HL-60/S4 treated with phorbol 12-myristate 13-acetate at 8.2 ng/mL for 4 days and 3 days (cell line): ENCODE measurements around the gene CAMTA1.

Experiments
- in situ Hi-C: fragments of 300-500 bp; cut with MboI; formaldehyde crosslinking; loops from 2 replicates; pipeline ENCODE4 v1.15.0; 2022; ENCODE audit warnings: low sequenced_read_pairs

The CAMTA1 gene

DNA sequence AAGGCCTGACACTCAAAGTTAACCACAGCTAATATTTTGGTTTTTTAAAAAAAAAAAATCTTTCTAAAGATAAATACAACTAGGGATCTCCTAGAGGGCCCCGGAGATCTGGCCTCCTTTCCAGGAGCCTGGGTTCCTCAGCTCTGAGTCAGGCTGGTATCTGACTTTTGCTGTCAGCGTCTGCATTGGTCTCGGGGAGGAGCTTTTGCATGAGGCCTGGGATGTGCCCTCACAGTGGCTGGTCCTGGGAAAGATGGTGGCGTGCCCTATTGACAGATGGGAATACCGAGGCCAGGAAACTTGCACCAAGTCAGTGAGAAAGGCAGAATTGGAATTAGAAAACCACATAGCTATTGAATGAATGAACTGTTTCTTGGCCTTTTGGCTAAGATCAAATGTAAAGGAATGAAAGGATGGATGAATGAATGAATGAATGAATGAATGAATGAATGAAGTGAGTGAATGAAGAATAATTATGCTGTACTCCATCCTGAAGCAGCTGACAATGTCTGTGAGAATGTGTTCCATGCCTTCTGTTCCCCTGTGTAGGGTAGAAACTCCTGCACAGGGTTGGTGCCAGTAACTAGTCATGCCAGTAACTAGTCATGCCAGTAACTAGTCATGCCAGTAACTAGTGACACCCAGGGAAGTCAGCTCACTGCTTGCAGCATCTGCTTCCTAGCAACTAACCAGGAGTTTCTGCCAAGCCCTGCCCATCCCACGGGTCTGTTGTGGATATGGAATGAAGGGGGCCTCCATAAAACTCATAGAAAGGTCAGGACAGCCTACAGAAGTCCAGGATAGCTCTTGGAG lies 743.3 kb downstream of the CAMTA1 start:
- in situ Hi-C loops, result no loop called here

DNA sequence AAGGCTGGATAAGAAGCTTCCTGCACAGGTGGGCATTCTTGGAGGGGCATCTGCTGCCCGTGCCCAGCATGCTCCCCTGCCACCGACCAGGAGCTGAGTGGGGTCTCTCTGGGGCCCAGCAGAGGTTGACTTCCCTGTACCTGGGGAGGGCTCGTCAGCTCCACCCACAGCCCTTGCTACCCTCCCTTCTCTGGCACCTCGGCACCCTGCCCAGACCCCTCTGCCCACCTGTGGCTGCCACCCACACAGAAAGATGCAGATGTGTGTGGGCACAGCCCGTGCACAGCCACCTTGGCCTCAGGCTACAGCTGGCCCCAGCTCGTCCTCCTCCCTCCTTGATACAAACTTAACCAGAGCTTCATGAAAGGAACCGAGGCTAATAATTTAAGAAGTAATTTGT lies 744.7 kb downstream of the CAMTA1 start:
- in situ Hi-C loops, result no loop called here

DNA sequence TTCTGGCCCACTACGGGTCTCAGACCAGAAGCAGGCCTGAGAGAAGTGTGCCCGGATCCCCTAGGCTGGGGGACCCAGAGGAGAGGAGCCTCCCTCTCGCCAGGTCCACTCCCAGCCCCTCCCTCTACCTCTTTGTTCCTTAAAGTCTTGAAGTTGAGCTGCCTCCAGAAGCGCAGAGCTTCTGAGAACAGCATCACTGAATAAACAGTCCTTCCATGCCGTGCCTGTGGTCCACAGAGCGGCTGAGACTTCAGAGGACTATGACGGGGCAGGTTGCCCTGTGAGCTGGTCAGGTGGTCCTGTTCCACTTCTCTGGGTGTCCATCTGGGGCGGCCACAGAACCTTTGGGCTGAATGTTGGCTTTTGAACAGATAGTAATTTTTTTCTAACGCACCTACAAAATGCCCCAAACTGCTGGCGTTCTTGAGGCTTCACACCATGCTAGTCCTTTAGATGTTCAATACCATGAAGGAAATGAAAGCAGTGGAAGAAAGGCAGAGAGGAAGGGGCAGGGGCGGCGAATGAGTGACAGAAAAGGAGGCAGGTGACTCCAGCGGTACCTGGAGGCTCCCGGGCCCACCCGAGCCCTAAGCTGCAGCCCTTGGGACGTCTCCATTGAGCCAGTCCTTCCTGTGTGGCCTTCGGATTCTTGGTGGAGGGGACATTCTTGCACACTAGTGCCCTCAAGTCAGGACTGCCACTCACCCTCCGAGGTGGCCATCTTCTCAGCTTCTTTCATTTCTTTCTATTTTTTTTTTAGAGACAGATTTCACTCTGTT lies 746.5 kb downstream of the CAMTA1 start:
- in situ Hi-C loops, result no loop called here

DNA sequence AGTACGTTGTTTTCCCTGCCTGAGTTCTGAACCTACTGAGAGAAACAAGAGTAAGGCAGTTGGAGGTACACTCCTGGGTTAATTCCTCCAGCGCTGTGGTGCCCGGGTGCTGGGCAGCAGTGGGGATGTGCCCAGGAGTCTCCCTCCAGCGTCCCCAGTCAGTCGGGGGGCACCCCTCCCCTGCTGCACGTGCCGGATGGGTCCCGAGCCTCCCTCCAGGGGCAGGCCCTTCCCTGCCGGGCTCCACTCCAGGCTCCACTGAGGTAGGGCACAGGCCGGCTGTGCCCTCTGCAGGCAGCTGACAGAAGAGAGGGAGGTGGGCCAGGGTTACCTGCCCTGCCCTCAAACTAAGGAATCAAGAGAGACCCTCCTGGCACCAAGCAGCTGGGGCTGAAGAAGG lies 747.8 kb downstream of the CAMTA1 start:
- in situ Hi-C loops, result no loop called here

DNA sequence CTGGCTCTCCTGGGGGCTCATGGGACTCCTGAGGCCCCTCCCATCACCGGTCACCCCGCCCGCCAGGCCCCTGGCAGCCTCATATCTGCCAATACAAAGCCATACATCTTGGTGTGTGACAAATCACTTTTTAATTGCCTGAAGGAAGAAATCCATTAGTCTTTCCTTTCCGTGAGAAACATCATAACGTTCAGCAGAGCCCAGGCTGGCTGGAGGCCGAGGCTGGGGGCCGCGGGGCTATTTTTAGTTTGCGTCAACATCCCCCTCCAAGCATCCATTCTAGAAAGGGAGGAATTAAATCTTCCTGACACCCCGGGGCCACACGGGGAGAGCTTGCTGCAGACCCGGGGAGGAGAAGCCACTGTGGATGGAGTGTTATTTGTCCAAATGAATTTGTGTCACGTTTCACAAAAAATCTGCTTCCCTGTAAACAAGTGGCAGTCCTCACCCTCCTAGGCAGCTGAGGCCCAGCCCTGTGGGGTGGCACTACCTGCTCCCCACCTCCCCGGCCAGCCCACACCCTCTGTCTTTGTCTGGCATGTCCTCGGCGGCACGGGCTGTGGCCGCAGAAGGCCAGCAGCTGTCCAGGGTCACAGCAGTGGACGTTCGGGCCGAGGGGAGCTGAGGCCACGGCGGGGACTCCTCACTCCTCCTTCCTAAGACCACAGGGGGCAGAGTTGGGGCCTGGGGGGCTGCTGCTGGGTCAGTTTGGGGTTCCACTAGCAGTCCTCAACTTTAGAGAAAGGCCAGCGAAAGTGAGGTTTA lies 749.0 kb downstream of the CAMTA1 start:
- in situ Hi-C loops, result no loop called here

DNA sequence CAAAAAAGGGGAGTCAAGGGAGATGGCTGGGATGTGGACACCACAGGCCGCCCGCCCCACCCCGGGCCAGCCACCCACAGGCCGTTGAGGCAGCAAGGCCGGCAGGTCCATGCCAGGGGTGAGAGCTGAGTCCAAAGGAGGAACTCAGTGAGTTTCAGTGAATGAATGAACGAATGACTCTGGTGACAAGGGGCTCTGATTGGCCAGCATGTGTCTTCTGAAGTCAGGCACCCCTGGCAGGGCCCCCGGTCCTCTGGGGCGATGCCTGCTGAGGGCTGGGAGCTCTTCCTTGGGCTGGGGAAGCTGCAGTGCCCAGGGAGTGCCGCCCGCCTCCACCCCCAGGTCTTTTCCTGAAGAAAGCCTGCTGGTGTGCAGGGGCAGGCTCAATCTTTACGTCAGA lies 749.8 kb downstream of the CAMTA1 start:
- in situ Hi-C loops, result no loop called here

DNA sequence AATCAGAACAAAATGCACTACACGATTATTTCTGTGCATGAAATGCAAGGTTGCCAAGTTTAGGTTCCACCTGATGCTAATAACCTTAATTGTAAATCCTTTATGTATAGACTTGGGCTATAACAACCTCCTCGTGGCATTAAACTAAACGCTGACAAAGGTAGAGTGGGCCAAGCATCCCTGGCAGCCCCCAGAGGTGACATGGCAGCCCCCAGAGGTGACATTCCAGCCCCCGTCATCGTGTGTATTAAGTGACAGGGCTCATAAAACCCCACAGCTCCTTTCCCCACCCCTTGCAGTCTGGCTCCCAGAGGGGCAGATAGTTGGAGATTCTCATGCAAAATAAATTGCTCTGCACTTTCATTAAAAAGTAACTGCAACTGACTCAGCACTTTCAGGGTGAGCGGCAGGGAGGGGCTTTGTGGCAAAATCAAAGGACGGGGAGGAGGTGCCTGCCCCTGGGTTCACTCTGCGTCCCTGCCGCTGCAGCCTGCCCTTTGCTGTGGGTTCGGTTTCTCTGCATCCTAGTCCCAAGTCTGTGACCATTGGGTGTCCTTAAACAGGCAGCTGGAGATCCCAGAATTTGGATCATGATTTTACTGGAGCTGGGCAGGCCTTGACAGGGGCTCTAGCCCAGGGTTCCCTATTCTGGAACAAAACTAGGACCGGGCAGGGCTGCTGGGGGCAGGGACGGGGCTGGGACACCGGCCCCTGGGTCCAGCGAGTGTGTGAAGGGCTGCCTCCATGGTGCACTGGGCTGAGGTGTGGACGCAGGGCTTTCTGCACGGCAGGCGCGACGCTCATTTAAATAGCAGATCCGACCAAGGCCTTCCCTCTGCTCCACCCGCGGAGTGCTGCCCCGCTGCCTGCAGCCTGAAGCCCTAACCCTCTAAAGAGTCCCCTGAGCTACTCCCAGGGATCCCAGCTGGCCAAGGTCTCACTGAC lies 751.0 kb downstream of the CAMTA1 start:
- in situ Hi-C loops, result no loop called here

DNA sequence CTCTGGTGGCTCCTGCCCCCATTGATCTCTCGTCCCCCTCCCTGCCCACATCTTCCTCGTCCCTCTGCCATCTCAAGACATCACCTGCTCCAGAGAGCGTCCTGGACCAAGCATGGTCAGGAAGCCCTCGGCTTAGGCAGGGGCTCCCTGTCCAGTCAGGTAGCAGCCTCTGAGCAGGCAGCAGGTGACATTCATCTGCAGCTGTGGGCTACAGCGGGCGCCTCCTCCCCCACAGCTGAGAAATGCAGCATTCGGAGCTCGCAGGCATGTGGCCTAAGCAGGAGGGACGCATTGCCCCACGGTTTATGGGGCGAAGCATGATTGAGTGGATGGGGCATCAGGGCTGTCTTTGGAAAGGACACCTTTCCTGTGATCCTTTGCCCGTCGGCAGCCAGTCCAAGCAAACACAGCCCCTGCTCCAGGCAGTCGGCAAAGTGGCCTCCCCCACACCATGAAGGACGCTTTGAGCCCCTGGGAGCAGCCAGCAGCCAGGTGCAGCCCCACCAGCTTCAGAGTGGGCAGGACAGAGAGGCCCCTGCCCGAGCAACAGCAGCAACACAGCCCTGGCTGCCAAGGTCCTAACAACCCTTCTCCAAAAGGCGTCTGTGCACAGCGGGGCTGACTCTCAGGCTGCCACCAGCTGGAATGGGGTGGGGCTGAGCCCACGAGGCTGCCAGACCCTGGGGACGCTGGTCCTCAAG lies 751.8 kb downstream of the CAMTA1 start:
- in situ Hi-C loops, result no loop called here

DNA sequence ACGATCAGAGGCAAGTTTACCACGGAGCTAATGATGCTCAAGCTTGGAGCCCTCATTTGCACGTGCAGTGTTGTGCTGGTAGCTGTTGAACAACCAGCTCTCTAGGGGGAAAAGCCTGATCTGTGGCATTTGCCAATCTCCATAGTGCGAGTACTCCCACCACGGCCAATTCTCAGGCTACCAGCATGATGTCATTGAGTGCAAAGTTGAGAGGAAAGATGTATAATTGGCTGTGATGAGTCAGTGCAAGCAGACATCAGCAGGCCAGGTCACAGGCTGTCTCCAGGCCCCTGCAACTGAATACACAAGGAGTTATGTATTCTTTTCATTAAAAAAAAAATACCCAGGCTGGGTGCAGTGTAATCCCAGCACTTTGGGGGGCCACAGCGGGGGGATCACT lies 752.8 kb downstream of the CAMTA1 start:
- in situ Hi-C loops, result no loop called here

DNA sequence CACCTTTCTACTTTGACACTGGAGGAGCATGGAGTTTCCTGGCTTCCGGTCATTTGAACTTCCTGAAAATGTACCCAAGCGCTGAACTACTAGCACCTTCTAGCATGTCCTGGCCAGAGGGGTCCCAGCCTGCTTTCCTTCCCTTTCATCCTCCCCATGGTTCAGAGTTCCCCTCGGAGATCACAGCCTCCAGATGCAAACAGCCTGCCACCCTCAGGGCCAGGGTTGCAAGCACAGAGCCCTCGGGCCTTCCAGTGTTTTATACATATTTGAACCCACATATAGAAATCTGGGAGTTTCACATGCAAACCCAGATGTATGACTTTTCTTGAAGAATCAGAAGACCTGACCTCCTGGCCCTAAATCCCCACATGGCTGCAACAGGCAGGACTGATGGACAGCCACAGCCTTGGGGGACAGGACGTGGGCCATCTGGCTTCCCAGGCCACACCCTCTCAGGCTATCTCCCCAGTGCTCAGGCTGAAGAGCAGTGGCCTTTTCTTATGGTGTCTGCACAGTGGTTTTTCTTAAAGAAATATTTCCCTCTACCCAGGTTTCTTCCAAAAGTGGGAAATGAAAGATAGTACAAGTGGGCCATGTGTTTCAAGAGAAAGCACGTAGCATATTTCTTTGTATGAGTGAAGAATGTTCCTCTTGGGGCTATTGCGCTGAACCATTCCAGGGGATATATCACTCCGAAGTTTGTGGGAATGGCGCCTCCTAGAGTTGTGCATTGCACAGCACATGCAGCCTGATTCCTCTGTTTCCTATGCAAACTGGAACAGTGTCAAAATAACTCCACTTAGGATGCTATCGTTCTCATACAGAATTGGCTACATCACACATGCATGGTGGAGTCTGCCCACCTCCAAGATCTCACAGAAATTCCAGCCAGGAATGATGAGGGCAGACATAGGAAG lies 753.9 kb downstream of the CAMTA1 start:
- in situ Hi-C loops, result no loop called here

DNA sequence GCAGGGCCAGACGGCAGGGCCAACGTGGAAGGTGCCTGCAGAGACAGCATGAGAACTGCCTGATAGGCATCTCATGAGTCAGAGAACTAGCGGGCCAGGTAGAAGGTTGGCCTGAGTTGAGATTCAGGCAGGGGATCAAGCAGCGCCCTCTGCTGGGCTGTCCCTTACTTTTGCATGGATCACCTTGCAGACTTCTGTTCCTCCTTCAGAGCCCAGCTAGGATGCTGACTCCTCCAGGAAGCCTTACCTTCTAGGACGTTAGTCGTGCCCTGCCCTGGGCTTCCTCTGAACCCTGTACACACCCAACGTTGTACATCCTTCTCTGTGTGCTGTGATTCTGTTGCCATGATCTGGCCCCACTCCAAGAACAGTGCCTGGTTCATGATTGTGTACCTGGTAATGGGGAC lies 754.5 kb downstream of the CAMTA1 start:
- in situ Hi-C loops, result no loop called here

DNA sequence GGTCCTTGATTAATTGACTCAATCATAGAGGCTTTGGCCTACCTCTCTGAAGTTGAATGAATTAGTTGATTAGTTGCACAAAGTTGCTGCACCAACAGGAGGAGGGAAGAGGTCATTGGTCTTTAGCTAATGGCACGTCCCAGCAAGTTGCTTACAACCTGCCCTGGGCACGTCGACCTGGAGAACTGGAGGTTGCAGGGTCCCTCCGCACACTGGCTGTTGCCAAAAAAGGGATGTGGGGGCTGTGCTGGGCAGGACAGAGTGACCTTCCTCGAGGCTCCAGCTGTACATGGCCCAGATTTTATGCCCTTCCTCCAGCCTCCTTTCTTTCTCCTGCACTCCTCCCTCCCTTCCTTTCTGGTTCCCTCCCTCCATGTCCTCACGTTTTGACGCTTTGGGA lies 755.6 kb downstream of the CAMTA1 start:
- in situ Hi-C loops, result no loop called here

DNA sequence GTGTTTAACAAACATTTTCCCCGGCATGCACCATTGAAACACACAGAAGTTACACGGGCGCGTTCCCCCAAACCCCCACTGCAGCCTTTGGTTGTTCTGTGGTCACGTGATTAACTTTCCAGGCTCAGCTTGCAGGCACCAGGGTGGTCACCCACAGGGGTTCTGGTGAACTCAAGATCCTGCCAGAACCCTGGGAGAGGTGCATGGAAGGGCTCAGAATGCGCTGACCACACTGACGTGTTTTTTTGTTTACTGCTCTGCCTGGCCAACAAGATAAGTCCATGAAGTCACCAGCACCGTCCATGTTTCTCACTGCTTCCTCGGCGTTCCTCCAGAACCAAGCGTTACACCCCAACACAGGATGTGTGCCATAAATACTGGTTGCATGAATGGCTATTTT lies 756.4 kb downstream of the CAMTA1 start:
- in situ Hi-C loops, result no loop called here

DNA sequence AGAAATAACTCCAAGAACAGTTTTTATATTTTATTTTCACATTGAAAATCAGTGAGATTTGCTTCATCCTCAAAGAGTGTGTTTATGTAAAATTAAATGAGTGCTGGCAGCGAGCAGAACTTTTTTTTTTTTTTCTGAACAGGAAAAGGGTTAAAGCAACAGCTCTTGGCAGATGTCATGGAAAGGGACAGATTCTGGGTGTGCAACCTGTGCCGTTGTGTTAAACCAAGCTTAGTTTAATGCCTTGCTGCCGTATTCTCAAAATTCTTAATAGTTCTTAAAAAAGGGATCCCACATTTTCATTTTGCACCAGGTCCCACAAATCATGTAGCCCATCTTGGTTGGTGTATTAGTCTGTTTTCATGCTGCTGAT lies 758.5 kb downstream of the CAMTA1 start:
- in situ Hi-C loops, result no loop called here

DNA sequence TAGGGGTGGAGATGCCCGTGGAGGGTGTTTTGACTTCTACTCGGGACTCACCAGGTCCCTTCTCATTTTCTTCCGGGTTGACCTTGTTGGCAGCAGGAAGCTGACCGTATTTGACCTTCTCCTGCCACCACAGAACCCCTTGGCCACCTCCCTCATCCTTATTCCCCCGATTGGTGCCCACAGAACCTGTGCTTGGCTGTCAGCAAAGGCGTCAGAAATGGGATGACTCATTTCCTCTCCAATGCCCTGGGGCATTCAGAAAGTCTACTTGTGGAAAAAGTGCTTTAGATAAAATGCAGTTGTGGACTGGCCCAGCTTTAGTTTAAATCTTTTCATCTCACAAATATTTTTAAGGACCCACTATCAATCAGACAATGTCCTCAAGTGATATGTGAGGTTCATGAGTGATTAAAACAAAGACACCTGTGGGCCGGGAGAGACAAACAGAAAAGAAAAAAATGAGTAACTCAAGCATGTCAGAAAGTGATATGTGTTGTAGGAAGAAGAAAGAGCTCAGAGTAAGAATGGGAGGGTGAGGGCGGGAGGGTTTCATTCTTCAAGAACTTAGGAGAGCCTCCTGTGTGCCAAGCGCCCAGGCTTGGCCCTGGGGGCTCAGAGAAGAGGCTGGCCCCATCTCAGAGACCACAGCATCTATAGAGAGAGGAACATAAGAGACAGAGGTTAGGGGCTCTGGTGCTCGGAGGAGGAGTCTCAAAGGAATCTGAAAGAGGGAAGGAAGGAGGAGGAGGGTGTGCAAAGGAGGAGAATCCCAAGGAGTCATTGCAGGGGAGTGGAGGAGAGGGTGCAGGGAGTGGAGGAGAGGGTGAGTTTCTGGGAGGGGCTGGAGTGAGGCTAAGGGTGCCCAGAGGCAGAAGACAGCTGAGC lies 764.3 kb downstream of the CAMTA1 start:
- in situ Hi-C loops, result no loop called here

DNA sequence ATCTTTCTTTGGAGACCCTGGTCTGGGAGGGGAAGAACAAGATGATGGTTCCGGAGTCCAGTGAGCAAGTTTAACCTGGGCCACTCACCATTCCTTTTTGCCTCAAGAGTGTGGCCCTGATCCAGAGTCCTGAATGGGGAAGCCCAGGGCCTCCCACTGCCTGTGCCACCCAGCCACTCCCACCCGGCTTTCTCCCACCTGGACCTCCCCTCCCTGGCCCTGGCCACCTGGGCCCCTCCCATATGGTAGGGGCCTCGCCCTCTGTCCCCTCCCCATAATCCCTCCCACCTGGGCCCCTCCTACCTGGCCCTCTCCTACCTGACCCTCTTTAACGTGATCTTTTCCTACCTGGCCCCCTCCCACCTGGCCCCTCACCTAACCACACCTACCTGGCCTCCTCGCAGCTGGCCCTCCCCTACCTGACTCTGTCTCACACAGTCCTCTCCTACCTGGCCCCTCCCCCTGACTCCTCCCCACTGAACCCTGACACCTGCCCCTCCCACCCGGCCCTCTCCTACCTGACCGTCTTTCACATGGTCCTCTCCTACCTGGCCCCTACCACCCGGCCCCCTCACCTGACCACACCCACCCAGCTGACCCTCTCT lies 765.1 kb downstream of the CAMTA1 start:
- in situ Hi-C loops, result no loop called here

DNA sequence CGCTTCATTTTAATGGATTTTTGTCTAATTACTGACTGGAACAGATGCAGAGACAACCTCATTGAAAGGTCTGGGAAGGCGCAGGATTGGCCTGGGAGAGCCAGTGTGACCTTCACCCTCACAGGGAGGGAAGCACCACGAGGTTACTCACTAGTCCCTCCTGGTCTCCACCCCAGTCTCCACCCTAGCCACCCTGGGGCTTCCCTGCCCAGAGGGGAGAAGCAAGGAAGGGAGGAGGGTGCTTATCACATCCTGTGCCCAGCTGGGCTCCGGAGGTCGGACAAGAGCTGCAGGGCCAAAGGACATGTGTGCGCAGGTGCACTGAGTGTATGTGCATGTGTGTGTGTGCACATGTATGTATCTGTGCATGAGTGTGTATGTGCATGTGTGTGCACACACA lies 765.7 kb downstream of the CAMTA1 start:
- in situ Hi-C loops, result no loop called here

DNA sequence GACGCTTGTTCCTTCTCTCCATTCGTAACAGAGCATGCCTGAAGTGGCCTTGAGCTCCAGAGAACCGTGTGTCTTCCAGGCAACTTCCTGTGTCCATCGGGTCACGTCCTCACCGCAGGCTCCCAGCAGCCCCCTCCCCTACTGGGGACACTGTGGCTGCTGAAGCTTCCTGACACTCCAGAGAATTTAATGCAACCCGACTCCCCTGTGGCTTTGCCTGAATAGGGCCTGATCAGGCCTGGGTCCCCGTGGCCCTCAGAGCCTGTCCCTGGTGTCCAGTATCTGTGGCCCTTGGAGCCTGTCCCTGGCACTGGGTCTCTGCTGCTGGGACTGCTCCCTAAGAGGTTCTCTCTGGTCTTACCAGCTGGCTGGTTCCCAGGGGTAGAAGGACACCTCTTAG lies 766.2 kb downstream of the CAMTA1 start:
- in situ Hi-C loops, result no loop called here
